ENCODE results near the gene SIAE.

GRCh38 chr11:124623861-124624525 lies 49.5 kb downstream of the SIAE start:
- no peak for TF ChIP-seq CTCF (IDR thresholded peaks at IDR 0.05)
- TF ChIP-seq POLR2A (IDR thresholded peaks at IDR 0.05) = no peak
